BLaER1 treated with 17β-estradiol and CSF1 and Interleukin-3, amounts not matched to agents 10 nM and 100 nM (cell line): Measurements from ENCODE around the gene C1orf198.

Experiments used
- H3K27ac ChIP-seq, 11 experiments: shearing (Covaris generic); formaldehyde crosslinking; 2 replicates each; pipeline ENCODE4 v1.8.1; 2022
- H3K27me3 ChIP-seq, 11 experiments: shearing (Covaris generic); formaldehyde crosslinking; 2 replicates each; pipeline ENCODE4 v1.8.1; 2022
- H3K36me3 ChIP-seq, 11 experiments: shearing (Covaris generic); formaldehyde crosslinking; 2 replicates each; pipeline ENCODE4 v1.8.1; 2022
- H3K4me1 ChIP-seq, 10 experiments: shearing (Covaris generic); formaldehyde crosslinking; 2 replicates each; pipeline ENCODE4 v1.8.1; 2022
- H3K4me2 ChIP-seq, 11 experiments: shearing (Covaris generic); formaldehyde crosslinking; 2 replicates each; pipeline ENCODE4 v1.8.1; 2022
- H3K4me3 ChIP-seq, 10 experiments: shearing (Covaris generic); formaldehyde crosslinking; 2 replicates each; pipeline ENCODE4 v1.8.1; 2022
- H3K9ac ChIP-seq, 11 experiments: shearing (Covaris generic); formaldehyde crosslinking; 2 replicates each; pipeline ENCODE4 v1.8.1; 2022
- H3K9me3 ChIP-seq, 11 experiments: shearing (Covaris generic); formaldehyde crosslinking; replicated peaks in 1 of 11; 2 replicates each; pipeline ENCODE4 v1.8.1; 2022
- H4K20me1 ChIP-seq, 11 experiments: shearing (Covaris generic); formaldehyde crosslinking; 2 replicates each; pipeline ENCODE4 v1.8.1; 2022
- Cebpa-rat ChIP-seq, 11 experiments: shearing (Covaris generic); IDR thresholded peaks; 2 replicates each; pipeline ENCODE4 v1.8.1; 2022

C1orf198 gene

GRCh38 chr1:230867903-230868735, at the start of gene C1orf198:
Gene C1orf198 (minus strand): TSS chr1:230868521. CDS start chr1:230868512, 9 bp downstream.
- H3K27me3 ChIP-seq = peaks cover 5 to 21% (median 9%) of the 10 kb centered on the region in 11 experiments; a peak in 17 of 22 replicates
- peak within 1 kb of the TSS; percentile 84 to 95 (median 93) for H3K4me2 ChIP-seq
- no peak for TF ChIP-seq Cebpa-rat (IDR thresholded peaks at IDR 0.05)
- peak within 1 kb of the TSS; percentile 63 to 79 (median 71) for H3K27ac ChIP-seq
- H3K4me1 ChIP-seq = peaks cover 17 to 42% (median 35%) of the 10 kb centered on the region in 10 experiments
- peak within 1 kb of the TSS; percentile 79 to 97 (median 92) for H3K4me3 ChIP-seq
- no peaks in the 10 kb centered on the region for H3K9me3 ChIP-seq
- peaks cover 0 to 30% (median 0%) of the 10 kb centered on the region in 11 experiments; a peak in 3 of 22 replicates for H4K20me1 ChIP-seq
- H3K36me3 ChIP-seq = no peaks in the 10 kb centered on the region
- peak within 1 kb of the TSS; percentile 80 to 92 (median 86) for H3K9ac ChIP-seq

GRCh38 chr1:230917284-230918135, 49.2 kb upstream of the C1orf198 start:
- H3K9ac ChIP-seq = no peak overlapping the region
- peaks cover 0 to 11% (median 0%) of the 10 kb centered on the region in 10 experiments; a peak in 6 of 20 replicates for H3K4me1 ChIP-seq
- H3K36me3 ChIP-seq = peaks cover 49 to 97% (median 70%) of the 10 kb centered on the region in 11 experiments
- no peak for TF ChIP-seq Cebpa-rat (IDR thresholded peaks at IDR 0.05)
- no peaks in the 10 kb centered on the region for H3K27me3 ChIP-seq
- no peaks in the 10 kb centered on the region for H3K9me3 ChIP-seq
- H4K20me1 ChIP-seq = no peaks in the 10 kb centered on the region; a peak in 1 of 22 replicates
- H3K4me2 ChIP-seq = peak overlapping the region in 3 of 11 experiments; percentile 4 to 21 (median 21); a peak in 2 of 22 replicates
- no peak overlapping the region for H3K27ac ChIP-seq
- H3K4me3 ChIP-seq = no peak overlapping the region

GRCh38 chr1:230916587-230917283, 48.4 kb upstream of the C1orf198 start:
- Histone ChIP-seq H3K9ac (no peak overlapping the region), H3K4me1 (peaks cover 0 to 11% (median 0%) of the 10 kb centered on the region in 10 experiments; a peak in 6 of 20 replicates), H3K4me2 (no peak overlapping the region), H3K9me3 (no peaks in the 10 kb centered on the region), H3K27ac (no peak overlapping the region), H3K4me3 (no peak overlapping the region), H3K27me3 (no peaks in the 10 kb centered on the region), H4K20me1 (no peaks in the 10 kb centered on the region; a peak in 1 of 22 replicates), H3K36me3 (peaks cover 53 to 97% (median 74%) of the 10 kb centered on the region in 11 experiments)
- TF ChIP-seq Cebpa-rat (IDR thresholded peaks at IDR 0.05) = no peak

DNA sequence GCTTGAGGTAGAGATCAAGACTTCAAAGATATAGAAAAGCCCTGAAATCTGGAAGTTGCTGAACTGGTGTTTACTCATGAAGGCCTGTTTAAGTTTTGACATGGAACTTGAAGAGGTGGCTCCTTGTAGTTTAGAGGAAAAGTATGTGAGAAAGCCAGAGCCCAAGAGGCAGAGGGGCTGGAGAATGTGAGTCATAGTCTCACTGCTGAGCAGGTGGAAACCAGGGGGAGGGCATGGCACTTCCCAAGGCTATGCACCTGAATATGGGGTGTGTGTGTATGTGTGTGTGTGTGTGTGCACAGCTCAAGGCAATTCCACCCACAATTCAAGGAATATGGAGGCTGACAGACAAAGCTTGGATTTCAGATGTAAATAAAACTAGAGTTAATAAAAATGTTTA, 46.8 kb upstream of the C1orf198 start:
- Histone ChIP-seq H3K9me3 (no peaks in the 10 kb centered on the region), H3K9ac (no peak overlapping the region), H3K36me3 (peaks cover 51 to 97% (median 71%) of the 10 kb centered on the region in 11 experiments), H3K4me2 (no peak overlapping the region), H3K27ac (no peak overlapping the region), H4K20me1 (no peaks in the 10 kb centered on the region; a peak in 1 of 22 replicates), H3K4me1 (peaks cover 0 to 11% (median 0%) of the 10 kb centered on the region in 10 experiments; a peak in 6 of 20 replicates), H3K4me3 (no peak overlapping the region), H3K27me3 (no peaks in the 10 kb centered on the region)
- no peak for TF ChIP-seq Cebpa-rat (IDR thresholded peaks at IDR 0.05)

- Histone ChIP-seq H3K4me1 (peaks cover 0 to 11% (median 0%) of the 10 kb centered on the region in 10 experiments; a peak in 6 of 20 replicates), H3K4me3 (no peak overlapping the region), H3K27me3 (no peaks in the 10 kb centered on the region), H3K4me2 (no peak overlapping the region), H3K27ac (no peak overlapping the region), H3K36me3 (peaks cover 51 to 97% (median 73%) of the 10 kb centered on the region in 11 experiments), H3K9me3 (no peaks in the 10 kb centered on the region), H4K20me1 (no peaks in the 10 kb centered on the region; a peak in 1 of 22 replicates), H3K9ac (no peak overlapping the region)
- no peak for TF ChIP-seq Cebpa-rat (IDR thresholded peaks at IDR 0.05)
Observed at GRCh38 chr1:230913496-230913895, 45.2 kb upstream of the C1orf198 start.

GRCh38 chr1:230910755-230911117, 42.4 kb upstream of the C1orf198 start:
- H3K4me1 ChIP-seq = no peaks in the 10 kb centered on the region
- TF ChIP-seq Cebpa-rat (IDR thresholded peaks at IDR 0.05) = no peak
- no peaks in the 10 kb centered on the region for H3K27me3 ChIP-seq
- H3K36me3 ChIP-seq = peaks cover 61 to 97% (median 87%) of the 10 kb centered on the region in 11 experiments
- H3K4me2 ChIP-seq = no peak overlapping the region
- no peak overlapping the region for H3K27ac ChIP-seq
- no peaks in the 10 kb centered on the region for H3K9me3 ChIP-seq
- no peak overlapping the region for H3K9ac ChIP-seq
- no peaks in the 10 kb centered on the region for H4K20me1 ChIP-seq
- no peak overlapping the region for H3K4me3 ChIP-seq

DNA sequence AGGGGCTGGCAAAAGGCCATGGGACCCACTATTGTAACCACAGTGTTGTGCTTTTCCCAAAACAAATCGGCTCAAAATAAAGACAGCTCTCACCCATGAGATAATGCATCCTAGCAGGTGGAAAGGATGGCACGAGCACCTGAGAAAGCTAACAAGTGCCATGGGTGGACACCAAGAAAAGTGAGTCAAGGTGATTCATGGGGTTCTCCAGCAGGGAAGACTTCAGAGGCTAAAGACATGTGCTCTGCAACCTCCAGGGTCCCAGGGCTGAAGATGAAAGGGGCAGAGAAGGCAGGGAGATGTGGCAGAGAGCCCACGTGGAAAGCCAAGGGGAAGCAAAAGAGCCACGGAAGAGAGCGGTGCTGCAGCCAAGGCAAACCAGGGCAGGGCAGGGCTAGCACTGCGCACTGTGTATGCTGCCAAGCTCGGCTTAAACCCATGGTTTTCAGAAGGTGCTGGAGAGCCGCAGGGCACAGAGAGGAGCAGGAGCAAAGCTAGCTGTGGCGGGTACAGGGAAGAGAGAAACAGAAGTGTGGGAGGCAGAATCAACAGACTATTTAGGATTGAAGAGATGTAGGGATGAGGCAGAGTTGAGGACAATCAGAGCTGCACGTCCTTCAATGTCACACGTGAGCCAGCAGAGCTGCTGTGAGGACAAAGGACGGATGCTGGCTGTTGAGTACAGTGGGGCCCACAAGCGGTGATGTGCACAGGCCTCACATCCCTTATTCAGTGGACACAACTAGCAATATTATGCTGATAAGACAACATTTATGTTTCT, 41.8 kb upstream of the C1orf198 start:
- no peak overlapping the region for H3K4me3 ChIP-seq
- no peaks in the 10 kb centered on the region for H3K9me3 ChIP-seq
- no peak overlapping the region for H3K4me2 ChIP-seq
- H3K27me3 ChIP-seq = no peaks in the 10 kb centered on the region
- no peaks in the 10 kb centered on the region for H4K20me1 ChIP-seq
- peaks cover 66 to 100% (median 91%) of the 10 kb centered on the region in 11 experiments for H3K36me3 ChIP-seq
- H3K4me1 ChIP-seq = no peaks in the 10 kb centered on the region
- no peak for TF ChIP-seq Cebpa-rat (IDR thresholded peaks at IDR 0.05)
- no peak overlapping the region for H3K9ac ChIP-seq
- no peak overlapping the region for H3K27ac ChIP-seq
